Caco-2 (cell line): ENCODE results near the gene RYR2. TPM values are rescaled to one million over a fixed set of nuclear protein-coding genes. Genes with fewer than 3 reads are reported as not detected.
"Not testable (repeated sequence)": the region's sequence is repeated elsewhere in the genome, so short reads cannot be mapped to it uniquely, and the experiment has no call there.

Experiments used
- BruUV-seq: library from RNA; stranded (reverse); fragments of 400-500 nt; replicated peaks from 2 replicates; lab custom pipeline; 2021; lab: Mats Ljungman, UMichigan
- CTCF ChIA-PET: fragments of 300-600 bp; sonication (Branson Sonifier 250); formaldehyde crosslinking; loops from one replicate; lab custom pipeline; 2022; ENCODE audit warnings: antibody characterized with exemption; lab: Charles Lee
- POLR2A ChIA-PET: fragments of 300-600 bp; sonication (Branson Sonifier 250); formaldehyde crosslinking; loops from one replicate; lab custom pipeline; 2022; ENCODE audit warnings: antibody characterized with exemption; lab: Charles Lee
- DNase-seq, 2 experiments: peaks; one replicate each; pipeline versions ENCODE4 v3.0.0 to v3.0.0-alpha.2; 2020 to 2022
- H3K27me3 ChIP-seq: replicated peaks from 2 replicates; pipeline ENCODE4 v1.6.0; 2011; ENCODE audit warnings: low read length; ENCODE audit not compliant: control insufficient read depth, insufficient read depth
- H3K36me3 ChIP-seq: 2 replicates; pipeline ENCODE4 v1.5.1; 2011; ENCODE audit warnings: low read length; ENCODE audit not compliant: control insufficient read depth, insufficient read depth
- H3K4me1 ChIP-seq: fragments of 250-450 bp; sonication (Bioruptor Pico); 2 replicates; pipeline ENCODE4 v1.5.1; 2020; ENCODE audit warnings: mild to moderate bottlenecking
- H3K4me3 ChIP-seq: 2 replicates; pipeline ENCODE4 v1.5.1; 2011; ENCODE audit warnings: low read depth, mild to moderate bottlenecking, control low read depth, low read length
- H3K9me3 ChIP-seq: fragments of 250-450 bp; sonication (Bioruptor Pico); 2 replicates; pipeline ENCODE4 v1.5.1; 2020; ENCODE audit warnings: mild to moderate bottlenecking, moderate library complexity
- H3K27ac Mint-ChIP-seq: one replicate; pipeline ENCODE4 v1.8.0; 2022; ENCODE audit warnings: mixed read lengths; ENCODE audit not compliant: unreplicated experiment
- H3K27me3 Mint-ChIP-seq: one replicate; pipeline ENCODE4 v1.8.0; 2022; ENCODE audit warnings: mixed read lengths; ENCODE audit not compliant: insufficient read depth, unreplicated experiment
- H3K36me3 Mint-ChIP-seq: one replicate; pipeline ENCODE4 v1.8.0; 2022; ENCODE audit warnings: mild to moderate bottlenecking, mixed read lengths; ENCODE audit not compliant: insufficient read depth, unreplicated experiment
- H3K4me1 Mint-ChIP-seq: one replicate; pipeline ENCODE4 v1.8.0; 2022; ENCODE audit warnings: low read depth, mixed read lengths; ENCODE audit not compliant: unreplicated experiment
- H3K4me3 Mint-ChIP-seq: one replicate; pipeline ENCODE4 v1.8.0; 2022; ENCODE audit warnings: mild to moderate bottlenecking, moderate library complexity, mixed read lengths; ENCODE audit not compliant: unreplicated experiment
- H3K9me3 Mint-ChIP-seq: one replicate; pipeline ENCODE4 v1.8.0; 2022; ENCODE audit warnings: mixed read lengths; ENCODE audit not compliant: unreplicated experiment
- intact Hi-C: fragments of 100-400 bp; cut with micrococcal nuclease; formaldehyde crosslinking; loops from one replicate; pipeline ENCODE4 v1.10.0; 2022; ENCODE audit not compliant: unreplicated experiment
- total RNA-seq: library from RNA; stranded (reverse); gene quantifications from 2 replicates; pipeline ENCODE4 v1.2.3, GENCODE V29; 2022
- TF ChIP-seq, protein P1 (sequence below), 2 experiments: fragments of 200-600 bp in 1 of 2; IDR thresholded peaks; 1 replicate in 1 of 2; 2 replicates in 1 of 2; pipeline versions ENCODE4 v1.5.1 to v1.8.0; 2011 to 2022; ENCODE audit warnings: antibody characterized with exemption in 1 of 2, control low read depth in 1 of 2, inconsistent platforms in 1 of 2, low read depth in 1 of 2, low read length in 1 of 2, mild to moderate bottlenecking in 1 of 2, moderate library complexity in 1 of 2; ENCODE audit not compliant: insufficient read depth in 1 of 2, severe bottlenecking in 1 of 2, unreplicated experiment in 1 of 2

RYR2 gene
- total RNA-seq, 1 experiment from 2014 or later = 3.4 TPM

DNA sequence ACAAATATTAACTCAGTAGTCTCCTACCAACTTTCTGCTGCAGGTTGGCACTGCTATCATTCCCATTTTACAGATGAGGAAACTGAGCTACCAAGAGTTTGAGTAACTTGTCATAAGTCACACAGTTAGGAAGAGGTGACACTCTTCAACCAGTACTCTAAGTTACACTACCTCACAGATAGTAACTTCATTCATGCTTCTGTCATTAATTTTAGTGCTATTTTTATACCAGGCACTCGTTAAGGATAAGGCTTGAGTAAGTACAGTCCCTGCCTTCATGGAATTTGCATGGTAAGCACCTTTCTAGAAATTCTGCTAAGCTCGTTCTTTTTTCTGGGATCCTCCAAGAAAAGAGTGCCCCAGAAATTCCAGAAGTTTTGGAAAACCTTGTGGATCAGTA lies 770.1 kb downstream of the RYR2 start:
- H3K9me3 ChIP-seq = no peaks in the 10 kb centered on the region
- no peaks in the 10 kb centered on the region for H3K27me3 ChIP-seq
- peaks cover 5% of the 10 kb centered on the region for H3K36me3 Mint-ChIP-seq
- no TSS peak for BruUV-seq
- no peak for DNase-seq
- H3K27ac Mint-ChIP-seq = no peak overlapping the region
- intact Hi-C loops = no loop called here
- H3K27me3 Mint-ChIP-seq = no peaks in the 10 kb centered on the region
- CTCF ChIA-PET = no interaction called here
- H3K36me3 ChIP-seq = no peaks in the 10 kb centered on the region
- no peaks in the 10 kb centered on the region for H3K4me1 ChIP-seq
- TF ChIP-seq, protein P1, sequence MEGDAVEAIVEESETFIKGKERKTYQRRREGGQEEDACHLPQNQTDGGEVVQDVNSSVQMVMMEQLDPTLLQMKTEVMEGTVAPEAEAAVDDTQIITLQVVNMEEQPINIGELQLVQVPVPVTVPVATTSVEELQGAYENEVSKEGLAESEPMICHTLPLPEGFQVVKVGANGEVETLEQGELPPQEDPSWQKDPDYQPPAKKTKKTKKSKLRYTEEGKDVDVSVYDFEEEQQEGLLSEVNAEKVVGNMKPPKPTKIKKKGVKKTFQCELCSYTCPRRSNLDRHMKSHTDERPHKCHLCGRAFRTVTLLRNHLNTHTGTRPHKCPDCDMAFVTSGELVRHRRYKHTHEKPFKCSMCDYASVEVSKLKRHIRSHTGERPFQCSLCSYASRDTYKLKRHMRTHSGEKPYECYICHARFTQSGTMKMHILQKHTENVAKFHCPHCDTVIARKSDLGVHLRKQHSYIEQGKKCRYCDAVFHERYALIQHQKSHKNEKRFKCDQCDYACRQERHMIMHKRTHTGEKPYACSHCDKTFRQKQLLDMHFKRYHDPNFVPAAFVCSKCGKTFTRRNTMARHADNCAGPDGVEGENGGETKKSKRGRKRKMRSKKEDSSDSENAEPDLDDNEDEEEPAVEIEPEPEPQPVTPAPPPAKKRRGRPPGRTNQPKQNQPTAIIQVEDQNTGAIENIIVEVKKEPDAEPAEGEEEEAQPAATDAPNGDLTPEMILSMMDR (IDR thresholded peaks at IDR 0.05; ENCODE audit: insufficient read depth in 1 of 2, low read depth in 1 of 2, low read length in 1 of 2, severe bottlenecking in 1 of 2, unreplicated experiment in 1 of 2) = no peak
- POLR2A ChIA-PET = no interaction called here
- no peaks in the 10 kb centered on the region for H3K4me1 Mint-ChIP-seq
- H3K4me3 Mint-ChIP-seq = no peak overlapping the region
- no peak overlapping the region for H3K4me3 ChIP-seq
- no peaks in the 10 kb centered on the region for H3K9me3 Mint-ChIP-seq

DNA sequence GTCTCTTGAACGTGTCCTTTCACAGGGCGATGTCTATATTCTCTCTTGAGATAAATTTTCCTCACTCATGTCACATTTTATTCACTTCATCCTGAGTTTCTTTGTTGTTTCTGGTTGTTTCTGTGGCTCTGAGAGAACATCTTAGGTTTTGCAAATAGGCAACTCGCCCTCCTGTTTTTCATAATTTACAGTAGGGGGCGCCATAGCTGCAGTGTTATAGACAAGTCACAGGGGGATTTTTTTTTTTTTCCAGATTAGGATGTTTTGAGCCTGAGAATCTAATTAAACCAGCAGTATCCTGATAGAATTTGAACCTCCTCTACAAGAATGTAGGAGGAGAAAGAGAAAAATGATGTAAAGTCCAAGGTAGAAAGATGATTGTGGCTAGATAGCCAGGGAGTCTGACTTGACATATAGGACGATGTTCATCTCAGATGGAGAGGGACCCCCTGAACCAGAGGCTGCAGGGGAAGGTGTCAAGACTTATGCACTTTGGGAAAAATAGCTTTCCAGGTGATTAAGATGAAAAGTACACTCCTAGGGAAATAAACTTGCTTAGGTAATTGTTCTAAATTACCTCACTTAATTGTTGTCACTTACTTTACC lies 772.4 kb downstream of the RYR2 start:
- no peaks in the 10 kb centered on the region for H3K4me1 Mint-ChIP-seq
- H3K27ac Mint-ChIP-seq = no peak overlapping the region
- TF ChIP-seq, protein P1 (IDR thresholded peaks at IDR 0.05; ENCODE audit: insufficient read depth in 1 of 2, low read depth in 1 of 2, low read length in 1 of 2, severe bottlenecking in 1 of 2, unreplicated experiment in 1 of 2) = peak; percentile 44 to 54
- Histone ChIP-seq H3K9me3 (no peaks in the 10 kb centered on the region), H3K27me3 (no peaks in the 10 kb centered on the region), H3K4me1 (no peaks in the 10 kb centered on the region), H3K4me3 (no peak overlapping the region), H3K36me3 (no peaks in the 10 kb centered on the region)
- peaks cover 5% of the 10 kb centered on the region for H3K36me3 Mint-ChIP-seq
- no peak overlapping the region for H3K4me3 Mint-ChIP-seq
- no peak for DNase-seq
- POLR2A ChIA-PET = no interaction called here
- BruUV-seq = no TSS peak
- CTCF ChIA-PET = no interaction called here
- H3K9me3 Mint-ChIP-seq = no peaks in the 10 kb centered on the region
- intact Hi-C loops = no loop called here
- H3K27me3 Mint-ChIP-seq = peaks cover 7% of the 10 kb centered on the region

DNA sequence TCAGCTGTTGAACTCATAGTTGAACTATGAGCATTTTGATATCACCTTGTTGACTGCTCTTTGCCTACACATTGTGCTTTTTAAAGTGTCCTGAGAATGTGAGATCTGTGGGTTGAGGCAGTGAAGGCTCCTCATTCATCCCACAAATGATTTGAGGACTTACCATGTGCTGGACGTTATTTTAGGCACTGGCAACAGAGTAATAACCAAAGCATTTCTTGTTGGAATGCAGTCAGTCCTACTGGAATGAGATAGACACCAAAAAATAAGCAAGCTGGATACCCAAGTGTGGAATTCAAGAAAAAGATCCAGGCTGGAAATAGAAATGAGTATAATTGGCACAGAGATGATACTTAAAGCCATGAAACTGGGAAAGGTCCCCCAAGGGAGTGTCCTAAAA lies 775.3 kb downstream of the RYR2 start:
- POLR2A ChIA-PET = no interaction called here
- no peak overlapping the region for H3K27ac Mint-ChIP-seq

DNA sequence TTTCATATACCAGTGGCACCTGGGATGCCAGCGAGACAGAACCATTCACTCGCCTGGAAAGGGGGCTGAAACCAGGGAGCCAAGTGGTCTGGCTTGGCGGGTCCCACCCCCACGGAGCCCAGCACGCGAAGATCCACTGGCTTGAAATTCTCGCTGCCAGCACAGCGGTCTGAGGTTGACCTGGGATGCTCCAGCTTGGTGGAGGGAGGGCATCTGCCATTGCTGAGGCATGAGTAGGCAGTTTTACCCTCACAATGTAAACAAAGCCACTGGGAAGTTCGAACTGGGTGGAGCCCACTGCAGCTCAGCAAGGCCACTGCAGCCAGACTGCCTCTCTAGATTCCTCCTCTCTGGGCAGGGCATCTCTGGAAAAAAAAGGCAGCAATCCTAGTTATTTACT lies 778.6 kb downstream of the RYR2 start:
- H3K9me3 ChIP-seq, POLR2A ChIA-PET, H3K4me1 ChIP-seq, H3K36me3 ChIP-seq, H3K36me3 Mint-ChIP-seq, DNase-seq, CTCF ChIA-PET, BruUV-seq, H3K9me3 Mint-ChIP-seq, H3K4me3 Mint-ChIP-seq, H3K4me1 Mint-ChIP-seq, intact Hi-C loops, H3K27me3 ChIP-seq, H3K4me3 ChIP-seq, H3K27ac Mint-ChIP-seq: not testable (repeated sequence)
- peaks cover 19% of the 10 kb centered on the region for H3K27me3 Mint-ChIP-seq

More for the DNA sequence above, 775.3 kb downstream of the RYR2 start:
- peaks cover 5% of the 10 kb centered on the region for H3K36me3 Mint-ChIP-seq
- intact Hi-C loops = no loop called here
- Histone ChIP-seq H3K4me1 (no peaks in the 10 kb centered on the region), H3K9me3 (no peaks in the 10 kb centered on the region), H3K27me3 (no peaks in the 10 kb centered on the region), H3K36me3 (no peaks in the 10 kb centered on the region), H3K4me3 (no peak overlapping the region)
- no TSS peak for BruUV-seq
- CTCF ChIA-PET = no interaction called here
- no peaks in the 10 kb centered on the region for H3K9me3 Mint-ChIP-seq
- no peak overlapping the region for H3K4me3 Mint-ChIP-seq
- no peak for DNase-seq
- H3K4me1 Mint-ChIP-seq = no peaks in the 10 kb centered on the region
- TF ChIP-seq, protein P1 (IDR thresholded peaks at IDR 0.05; ENCODE audit: insufficient read depth in 1 of 2, low read depth in 1 of 2, low read length in 1 of 2, severe bottlenecking in 1 of 2, unreplicated experiment in 1 of 2) = no peak
- H3K27me3 Mint-ChIP-seq = peaks cover 10% of the 10 kb centered on the region
